LNCAP (cell line): ENCODE results near the gene PIGN.

Experiments
- TF ChIP-seq, protein P1 (sequence below): fragments of 450-650 bp; IDR thresholded peaks from 2 replicates; pipeline ENCODE4 v1.5.1; 2017; ENCODE audit warnings: mild to moderate bottlenecking

Gene PIGN

DNA sequence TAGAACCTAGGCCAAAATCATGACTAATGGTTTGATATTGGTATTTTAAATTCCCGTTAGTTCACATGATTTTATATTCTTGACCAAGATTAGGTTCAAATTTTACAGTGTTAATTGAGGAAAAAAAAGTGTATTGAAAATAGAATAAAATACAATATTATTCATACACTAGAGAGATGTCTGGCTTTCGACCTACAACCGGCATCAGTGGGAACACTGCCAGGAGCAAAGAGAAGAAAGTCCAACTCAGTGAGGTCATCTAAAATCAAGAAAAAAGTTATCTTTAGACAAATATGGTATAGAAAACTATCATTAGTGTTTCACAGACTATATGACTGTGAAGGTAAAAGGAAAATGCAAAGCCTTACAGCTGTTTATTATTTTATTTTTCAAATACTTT lies 81.5 kb downstream of the PIGN start:
- TF ChIP-seq, protein P1, sequence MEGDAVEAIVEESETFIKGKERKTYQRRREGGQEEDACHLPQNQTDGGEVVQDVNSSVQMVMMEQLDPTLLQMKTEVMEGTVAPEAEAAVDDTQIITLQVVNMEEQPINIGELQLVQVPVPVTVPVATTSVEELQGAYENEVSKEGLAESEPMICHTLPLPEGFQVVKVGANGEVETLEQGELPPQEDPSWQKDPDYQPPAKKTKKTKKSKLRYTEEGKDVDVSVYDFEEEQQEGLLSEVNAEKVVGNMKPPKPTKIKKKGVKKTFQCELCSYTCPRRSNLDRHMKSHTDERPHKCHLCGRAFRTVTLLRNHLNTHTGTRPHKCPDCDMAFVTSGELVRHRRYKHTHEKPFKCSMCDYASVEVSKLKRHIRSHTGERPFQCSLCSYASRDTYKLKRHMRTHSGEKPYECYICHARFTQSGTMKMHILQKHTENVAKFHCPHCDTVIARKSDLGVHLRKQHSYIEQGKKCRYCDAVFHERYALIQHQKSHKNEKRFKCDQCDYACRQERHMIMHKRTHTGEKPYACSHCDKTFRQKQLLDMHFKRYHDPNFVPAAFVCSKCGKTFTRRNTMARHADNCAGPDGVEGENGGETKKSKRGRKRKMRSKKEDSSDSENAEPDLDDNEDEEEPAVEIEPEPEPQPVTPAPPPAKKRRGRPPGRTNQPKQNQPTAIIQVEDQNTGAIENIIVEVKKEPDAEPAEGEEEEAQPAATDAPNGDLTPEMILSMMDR: no peak

DNA sequence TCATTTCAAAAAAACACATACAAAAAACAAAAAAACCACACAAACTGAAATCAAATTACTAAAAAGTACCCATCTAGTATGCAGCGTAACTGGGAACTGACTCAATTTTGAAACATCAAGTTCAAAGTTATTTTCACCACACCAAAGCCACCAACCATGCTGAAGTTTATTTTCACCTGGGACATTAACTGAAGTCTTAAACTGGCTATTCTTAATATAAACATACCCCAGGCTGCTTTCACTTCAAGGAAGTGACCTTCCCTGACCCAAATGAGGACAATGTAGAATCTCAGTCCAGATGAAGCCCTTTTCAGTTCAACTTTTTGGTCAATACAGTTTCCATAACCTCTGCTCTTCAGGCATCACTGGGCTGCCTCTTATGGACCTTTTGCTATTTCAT lies 84.6 kb downstream of the PIGN start:
- TF ChIP-seq, protein P1: no peak

GRCh38 chr18:62101321-62101721 lies 85.5 kb downstream of the PIGN start:
- TF ChIP-seq, protein P1: no peak

DNA sequence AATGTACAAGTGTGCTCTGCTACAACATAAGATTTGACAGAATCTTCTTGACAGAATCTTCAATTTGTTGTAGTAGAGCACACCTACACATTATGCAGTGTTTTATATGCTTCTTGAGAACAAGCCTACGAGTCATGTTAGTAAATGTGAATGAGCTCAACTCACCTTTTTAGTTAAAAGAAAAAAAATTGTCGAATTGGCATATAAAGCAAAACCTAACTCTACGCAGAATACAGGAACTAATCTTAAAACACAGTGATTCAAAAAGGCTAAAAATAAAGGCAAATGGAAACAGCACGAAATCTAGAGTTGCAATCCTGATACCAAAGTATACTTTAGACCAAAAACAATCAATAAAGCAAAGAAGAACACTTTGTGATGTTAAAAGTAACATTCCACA lies 87.9 kb downstream of the PIGN start:
- TF ChIP-seq, protein P1: no peak

- TF ChIP-seq, protein P1: no peak
Observed at GRCh38 chr18:62097698-62098097, 89.2 kb downstream of the PIGN start.

GRCh38 chr18:62091487-62092120 lies 95.3 kb downstream of the PIGN start:
- TF ChIP-seq, protein P1: no peak

DNA sequence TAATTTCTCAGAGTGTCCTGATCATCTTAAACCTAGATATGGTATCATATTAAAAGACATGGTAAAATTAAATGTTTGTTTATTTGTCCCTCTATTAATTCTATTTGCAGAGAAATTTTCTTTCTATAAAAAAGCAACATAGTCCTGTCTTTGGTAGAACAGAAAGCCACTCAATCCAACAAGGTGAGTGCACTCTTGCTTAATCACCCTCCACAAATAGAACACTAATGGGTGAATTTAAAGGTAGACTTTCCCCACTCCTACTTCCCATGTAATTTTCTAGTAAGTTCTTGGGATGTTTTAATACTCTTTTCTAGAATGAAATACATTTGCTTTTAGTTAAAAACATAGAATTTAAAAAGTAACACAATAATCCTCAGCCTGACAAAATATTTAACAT lies 97.7 kb downstream of the PIGN start:
- TF ChIP-seq, protein P1: no peak

DNA sequence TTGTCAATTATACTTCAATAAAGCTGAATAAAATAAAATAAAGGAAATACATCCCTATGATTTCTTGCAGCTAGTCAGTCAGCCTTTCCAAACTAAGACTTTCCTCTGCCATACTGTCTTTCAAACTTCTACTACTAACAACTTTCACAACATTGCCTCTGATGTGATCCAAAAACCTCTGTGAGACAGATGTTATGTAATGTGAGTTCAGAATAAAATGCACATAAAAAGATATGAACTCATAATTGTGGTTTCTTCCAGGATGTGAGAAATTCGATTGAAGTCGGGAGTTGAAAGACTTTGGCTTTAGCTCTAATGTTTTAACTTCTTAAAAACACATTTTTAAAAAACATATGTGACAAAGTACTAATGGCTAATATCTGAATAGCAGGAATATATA lies 98.7 kb downstream of the PIGN start:
- TF ChIP-seq, protein P1: no peak
